KMS-11 (cell line): ENCODE measurements around the gene FGF11.

Source experiments
- H2AFZ ChIP-seq: fragments of 200-600 bp; sonication (generic); 2 replicates; pipeline ENCODE4 v1.6.1; 2016; ENCODE audit warnings: antibody characterized with exemption, mixed run types, low read depth
- H3K27ac ChIP-seq: fragments of 200-600 bp; sonication (generic); 2 replicates; pipeline ENCODE4 v1.6.1; 2016; ENCODE audit warnings: mild to moderate bottlenecking, mixed run types
- H3K27me3 ChIP-seq: fragments of 200-600 bp; sonication (generic); 2 replicates; pipeline ENCODE4 v1.6.1; 2017; ENCODE audit warnings: mild to moderate bottlenecking, low read depth, mixed run types, moderate library complexity; ENCODE audit not compliant: insufficient read depth
- H3K36me3 ChIP-seq: fragments of 200-600 bp; sonication (generic); 2 replicates; pipeline ENCODE4 v1.6.1; 2017; ENCODE audit warnings: mild to moderate bottlenecking, mixed run types; ENCODE audit not compliant: insufficient read depth
- H3K4me1 ChIP-seq: fragments of 200-600 bp; sonication (generic); 2 replicates; pipeline ENCODE4 v1.6.1; 2016; ENCODE audit warnings: mild to moderate bottlenecking, low read depth, mixed run types; ENCODE audit not compliant: poor library complexity, severe bottlenecking
- H3K4me2 ChIP-seq: fragments of 200-600 bp; sonication (generic); 2 replicates; pipeline ENCODE4 v1.7.0; 2016; ENCODE audit warnings: mild to moderate bottlenecking, mixed run types
- H3K4me3 ChIP-seq: fragments of 200-600 bp; sonication (generic); IDR thresholded peaks from 2 replicates; pipeline ENCODE4 v1.6.1; 2017; ENCODE audit warnings: low read depth, low read length, mixed read lengths; ENCODE audit not compliant: insufficient read depth
- H3K79me2 ChIP-seq: fragments of 200-600 bp; sonication (generic); 2 replicates; pipeline ENCODE4 v1.6.1; 2016; ENCODE audit warnings: low read depth, mixed run types; ENCODE audit not compliant: insufficient read depth
- H3K9ac ChIP-seq: fragments of 200-600 bp; sonication (generic); 2 replicates; pipeline ENCODE4 v1.6.1; 2016; ENCODE audit warnings: mild to moderate bottlenecking, mixed run types
- H4K20me1 ChIP-seq: fragments of 200-600 bp; sonication (generic); 2 replicates; pipeline ENCODE4 v1.6.1; 2016; ENCODE audit warnings: mild to moderate bottlenecking, mixed run types; ENCODE audit not compliant: insufficient read depth
- TF ChIP-seq, protein P1 (sequence below): fragments of 200-600 bp; sonication (generic); conservative IDR thresholded peaks from 2 replicates; pipeline ENCODE4 v1.6.1; 2017; ENCODE audit warnings: low read depth, mild to moderate bottlenecking, antibody characterized with exemption, low read length, moderate library complexity, mixed read lengths

Gene FGF11

DNA sequence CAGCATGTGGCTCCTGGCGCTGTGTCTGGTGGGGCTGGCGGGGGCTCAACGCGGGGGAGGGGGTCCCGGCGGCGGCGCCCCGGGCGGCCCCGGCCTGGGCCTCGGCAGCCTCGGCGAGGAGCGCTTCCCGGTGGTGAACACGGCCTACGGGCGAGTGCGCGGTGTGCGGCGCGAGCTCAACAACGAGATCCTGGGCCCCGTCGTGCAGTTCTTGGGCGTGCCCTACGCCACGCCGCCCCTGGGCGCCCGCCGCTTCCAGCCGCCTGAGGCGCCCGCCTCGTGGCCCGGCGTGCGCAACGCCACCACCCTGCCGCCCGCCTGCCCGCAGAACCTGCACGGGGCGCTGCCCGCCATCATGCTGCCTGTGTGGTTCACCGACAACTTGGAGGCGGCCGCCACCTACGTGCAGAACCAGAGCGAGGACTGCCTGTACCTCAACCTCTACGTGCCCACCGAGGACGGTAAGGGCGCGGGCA is 31.0 kb upstream of the FGF11 start:
- no peaks in the 10 kb centered on the region for H3K79me2 ChIP-seq
- no peak overlapping the region for H2AFZ ChIP-seq
- TF ChIP-seq, protein P1, sequence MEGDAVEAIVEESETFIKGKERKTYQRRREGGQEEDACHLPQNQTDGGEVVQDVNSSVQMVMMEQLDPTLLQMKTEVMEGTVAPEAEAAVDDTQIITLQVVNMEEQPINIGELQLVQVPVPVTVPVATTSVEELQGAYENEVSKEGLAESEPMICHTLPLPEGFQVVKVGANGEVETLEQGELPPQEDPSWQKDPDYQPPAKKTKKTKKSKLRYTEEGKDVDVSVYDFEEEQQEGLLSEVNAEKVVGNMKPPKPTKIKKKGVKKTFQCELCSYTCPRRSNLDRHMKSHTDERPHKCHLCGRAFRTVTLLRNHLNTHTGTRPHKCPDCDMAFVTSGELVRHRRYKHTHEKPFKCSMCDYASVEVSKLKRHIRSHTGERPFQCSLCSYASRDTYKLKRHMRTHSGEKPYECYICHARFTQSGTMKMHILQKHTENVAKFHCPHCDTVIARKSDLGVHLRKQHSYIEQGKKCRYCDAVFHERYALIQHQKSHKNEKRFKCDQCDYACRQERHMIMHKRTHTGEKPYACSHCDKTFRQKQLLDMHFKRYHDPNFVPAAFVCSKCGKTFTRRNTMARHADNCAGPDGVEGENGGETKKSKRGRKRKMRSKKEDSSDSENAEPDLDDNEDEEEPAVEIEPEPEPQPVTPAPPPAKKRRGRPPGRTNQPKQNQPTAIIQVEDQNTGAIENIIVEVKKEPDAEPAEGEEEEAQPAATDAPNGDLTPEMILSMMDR, result no peak
- H3K36me3 ChIP-seq, result no peaks in the 10 kb centered on the region
- H4K20me1 ChIP-seq, result no peaks in the 10 kb centered on the region
- H3K4me2 ChIP-seq, result no peak overlapping the region
- H3K27ac ChIP-seq, result no peak overlapping the region
- H3K4me3 ChIP-seq, result no peak overlapping the region
- H3K27me3 ChIP-seq, result no peaks in the 10 kb centered on the region
- H3K9ac ChIP-seq, result no peak overlapping the region
- H3K4me1 ChIP-seq, result no peaks in the 10 kb centered on the region

DNA sequence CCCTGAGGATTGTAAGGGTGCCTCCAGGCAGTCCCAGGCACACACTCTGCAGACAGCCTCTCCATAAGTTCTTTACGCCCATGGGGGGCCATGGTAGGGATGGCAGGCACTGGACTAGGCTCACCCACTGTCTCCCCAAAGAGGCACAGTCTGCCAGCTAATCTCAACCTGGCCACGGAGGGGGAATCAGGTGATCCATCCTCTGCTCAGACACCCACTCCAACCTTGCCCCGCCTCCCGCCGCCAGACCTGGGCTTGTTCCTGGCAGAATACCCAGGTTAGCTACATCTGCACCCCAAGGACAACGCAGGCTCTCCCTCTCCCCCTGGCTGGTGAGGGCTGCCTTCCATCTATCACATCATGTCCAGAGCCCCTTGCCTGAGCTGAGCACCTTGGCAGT is 30.4 kb upstream of the FGF11 start:
- no peaks in the 10 kb centered on the region for H3K79me2 ChIP-seq
- H2AFZ ChIP-seq, result no peak overlapping the region
- H3K4me3 ChIP-seq, result no peak overlapping the region
- no peaks in the 10 kb centered on the region for H3K36me3 ChIP-seq
- no peak overlapping the region for H3K4me2 ChIP-seq
- H3K4me1 ChIP-seq, result no peaks in the 10 kb centered on the region
- no peak overlapping the region for H3K9ac ChIP-seq
- TF ChIP-seq, protein P1, result no peak
- H3K27ac ChIP-seq, result no peak overlapping the region
- no peaks in the 10 kb centered on the region for H3K27me3 ChIP-seq
- H4K20me1 ChIP-seq, result no peaks in the 10 kb centered on the region

DNA sequence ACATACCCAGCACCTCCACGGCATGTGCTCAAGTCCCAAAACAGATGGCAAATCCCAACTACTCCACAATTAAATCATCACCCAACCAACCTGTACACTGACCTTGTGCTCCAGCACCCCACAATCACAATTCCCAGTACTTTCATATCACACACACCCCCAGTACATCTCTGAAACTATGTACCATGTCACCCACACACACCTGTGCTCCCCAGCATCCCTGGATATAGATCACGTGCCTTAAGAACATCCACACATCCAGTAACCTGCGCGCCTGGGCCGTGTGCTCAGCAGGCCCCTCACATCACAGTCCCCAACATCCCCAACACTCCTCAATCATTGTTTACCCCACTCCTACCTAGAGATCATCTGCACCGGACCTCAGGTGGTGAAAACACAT is 29.6 kb upstream of the FGF11 start:
- H3K4me2 ChIP-seq, result no peak overlapping the region
- TF ChIP-seq, protein P1, result no peak
- no peaks in the 10 kb centered on the region for H3K4me1 ChIP-seq
- no peaks in the 10 kb centered on the region for H3K36me3 ChIP-seq
- no peak overlapping the region for H3K9ac ChIP-seq
- H3K27me3 ChIP-seq, result no peaks in the 10 kb centered on the region
- H3K4me3 ChIP-seq, result no peak overlapping the region
- no peaks in the 10 kb centered on the region for H4K20me1 ChIP-seq
- no peaks in the 10 kb centered on the region for H3K79me2 ChIP-seq
- H2AFZ ChIP-seq, result no peak overlapping the region
- no peak overlapping the region for H3K27ac ChIP-seq

DNA sequence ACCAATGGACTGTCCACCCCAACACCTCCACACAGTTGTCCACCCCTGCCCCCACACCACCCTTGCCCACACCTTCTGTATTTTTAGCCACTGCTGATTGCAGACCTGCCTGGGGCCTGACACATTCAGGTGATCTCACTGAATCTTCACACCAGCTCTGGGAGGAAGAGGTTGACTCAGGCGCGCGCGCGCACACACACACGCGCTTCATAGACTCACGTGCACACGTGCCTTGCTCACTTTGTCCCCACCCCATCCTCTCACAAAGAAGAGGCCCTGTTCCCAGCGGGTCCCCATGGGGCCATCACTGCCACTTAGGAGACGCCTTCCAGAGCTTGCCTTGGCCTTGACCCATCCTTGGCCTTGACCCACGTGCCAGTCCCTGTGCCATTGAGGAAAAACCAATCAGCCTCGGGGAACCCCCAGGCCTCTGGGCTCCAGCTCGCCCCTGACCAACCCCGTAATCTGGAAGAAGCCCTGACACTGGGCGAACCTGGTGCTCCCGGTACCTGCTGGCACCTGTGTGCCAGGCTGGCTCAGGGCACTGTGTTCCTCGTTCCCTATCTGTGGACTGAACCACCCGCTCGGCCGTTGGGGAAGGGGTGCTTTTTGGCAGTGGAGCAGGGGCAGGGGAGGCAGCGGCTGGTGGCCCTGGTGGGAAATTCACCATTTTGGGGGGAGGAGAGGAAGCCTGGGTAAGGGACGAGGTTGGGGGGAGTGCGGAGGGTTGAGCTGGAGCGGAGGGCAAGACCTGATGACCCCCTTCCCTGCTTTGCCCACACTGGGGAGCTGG is 28.5 kb upstream of the FGF11 start:
- Histone ChIP-seq H3K9ac (no peak overlapping the region), H2AFZ (no peak overlapping the region), H3K27me3 (no peaks in the 10 kb centered on the region), H3K27ac (no peak overlapping the region), H3K36me3 (no peaks in the 10 kb centered on the region), H3K4me2 (no peak overlapping the region), H4K20me1 (no peaks in the 10 kb centered on the region), H3K4me3 (no peak overlapping the region), H3K4me1 (no peaks in the 10 kb centered on the region), H3K79me2 (no peaks in the 10 kb centered on the region)
- TF ChIP-seq, protein P1, result no peak
